Bronchial epithelial cell (primary cell): ENCODE measurements around the gene PDSS1. TPM values are rescaled to one million over a fixed set of nuclear protein-coding genes. Genes with fewer than 3 reads are reported as not detected.

Experiments
- DNase-seq: peaks from one replicate; pipeline ENCODE4 v3.0.0-alpha.2; 2010; ENCODE audit warnings: low read depth
- FAIRE-seq: peaks from 2 replicates; lab custom pipeline; 2011; peaks lifted over from hg19 to GRCh38; lab: Jason Lieb, UNC
- H3K27me3 ChIP-seq: 2 replicates; pipeline ENCODE4 v1.5.1; 2011; ENCODE audit warnings: low read length; ENCODE audit not compliant: control insufficient read depth, insufficient read depth
- H3K36me3 ChIP-seq: 2 replicates; pipeline ENCODE4 v1.5.1; 2011; ENCODE audit warnings: low read length; ENCODE audit not compliant: control insufficient read depth, insufficient read depth
- H3K4me3 ChIP-seq: 2 replicates; pipeline ENCODE4 v1.5.1; 2011; ENCODE audit warnings: mild to moderate bottlenecking, low read depth, low read length, control low read depth
- total RNA-seq: library from RNA; depleted of rRNA; stranded (reverse); fragments of >200 nt; gene quantifications from 2 replicates; pipeline ENCODE4 v1.2.1, GENCODE V29; 2014
- TF ChIP-seq, protein P1 (sequence below): IDR thresholded peaks from 2 replicates; pipeline ENCODE4 v1.5.1; 2011; ENCODE audit warnings: mild to moderate bottlenecking, moderate library complexity, low read length, control low read depth, inconsistent platforms; ENCODE audit not compliant: insufficient read depth, severe bottlenecking

The PDSS1 gene
- total RNA-seq, 1 donor from 2014 or later = 6.1 TPM

DNA sequence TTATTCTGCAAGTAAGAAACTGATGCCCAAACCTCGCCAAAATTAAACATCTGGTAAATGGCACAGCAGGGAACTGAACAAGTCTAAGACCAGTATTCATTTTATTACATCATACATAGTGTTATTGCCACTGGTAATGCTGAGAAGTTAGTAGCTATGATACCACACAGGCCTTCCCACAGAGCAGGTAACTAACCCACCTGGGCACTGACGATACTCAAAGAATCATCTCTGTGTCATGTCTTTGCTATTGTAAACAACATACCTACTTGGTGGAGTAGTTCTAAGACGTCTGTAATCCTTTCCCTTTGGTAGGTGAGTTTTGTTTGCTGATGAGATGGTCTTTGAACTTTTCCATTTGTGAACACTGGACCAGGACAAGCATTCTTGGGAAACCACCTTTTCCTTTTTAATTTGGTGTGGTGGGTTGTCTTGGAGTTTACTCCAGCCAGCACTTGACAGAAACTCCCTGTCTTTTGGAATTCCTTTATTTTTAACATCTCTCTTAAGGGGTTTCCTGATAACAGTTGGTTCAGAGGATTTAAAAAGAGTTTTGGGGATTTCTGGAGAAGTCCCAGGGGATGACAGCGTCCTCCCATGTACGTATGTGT is 40.9 kb downstream of the PDSS1 start:
- DNase-seq = peak; percentile 95

DNA sequence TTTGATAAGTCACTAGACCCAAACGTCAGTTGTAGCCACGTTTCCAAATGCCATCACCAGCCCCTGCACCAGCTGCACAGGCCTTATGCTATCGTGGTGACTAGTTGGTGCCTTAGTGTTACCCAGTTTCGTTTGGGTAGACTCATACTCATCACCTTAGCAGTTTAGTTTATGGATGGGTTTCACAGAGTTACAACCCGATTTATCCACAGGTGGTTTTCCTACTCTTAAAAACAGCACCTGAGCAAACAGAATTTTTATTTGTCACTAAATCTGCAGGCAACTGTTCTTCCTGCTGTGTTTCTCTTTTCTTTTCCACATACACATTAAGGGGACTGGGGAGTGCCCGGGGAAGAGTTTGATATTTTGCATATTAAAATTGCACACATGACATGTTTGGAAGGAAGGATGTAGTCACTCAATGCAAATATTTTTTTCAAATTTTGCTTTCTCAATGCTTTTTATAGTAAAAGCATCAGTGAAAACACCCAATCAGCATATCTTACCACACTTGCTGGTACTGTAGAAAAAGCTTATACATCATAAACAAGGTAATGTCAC is 41.6 kb downstream of the PDSS1 start:
- FAIRE-seq = no peak

More for the DNA sequence above, 40.9 kb downstream of the PDSS1 start:
- H3K36me3 ChIP-seq = peaks cover 4% of the 10 kb centered on the region
- H3K4me3 ChIP-seq = no peak overlapping the region
- TF ChIP-seq, protein P1, sequence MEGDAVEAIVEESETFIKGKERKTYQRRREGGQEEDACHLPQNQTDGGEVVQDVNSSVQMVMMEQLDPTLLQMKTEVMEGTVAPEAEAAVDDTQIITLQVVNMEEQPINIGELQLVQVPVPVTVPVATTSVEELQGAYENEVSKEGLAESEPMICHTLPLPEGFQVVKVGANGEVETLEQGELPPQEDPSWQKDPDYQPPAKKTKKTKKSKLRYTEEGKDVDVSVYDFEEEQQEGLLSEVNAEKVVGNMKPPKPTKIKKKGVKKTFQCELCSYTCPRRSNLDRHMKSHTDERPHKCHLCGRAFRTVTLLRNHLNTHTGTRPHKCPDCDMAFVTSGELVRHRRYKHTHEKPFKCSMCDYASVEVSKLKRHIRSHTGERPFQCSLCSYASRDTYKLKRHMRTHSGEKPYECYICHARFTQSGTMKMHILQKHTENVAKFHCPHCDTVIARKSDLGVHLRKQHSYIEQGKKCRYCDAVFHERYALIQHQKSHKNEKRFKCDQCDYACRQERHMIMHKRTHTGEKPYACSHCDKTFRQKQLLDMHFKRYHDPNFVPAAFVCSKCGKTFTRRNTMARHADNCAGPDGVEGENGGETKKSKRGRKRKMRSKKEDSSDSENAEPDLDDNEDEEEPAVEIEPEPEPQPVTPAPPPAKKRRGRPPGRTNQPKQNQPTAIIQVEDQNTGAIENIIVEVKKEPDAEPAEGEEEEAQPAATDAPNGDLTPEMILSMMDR = no peak
- H3K27me3 ChIP-seq = no peaks in the 10 kb centered on the region
- no peak for FAIRE-seq

DNA sequence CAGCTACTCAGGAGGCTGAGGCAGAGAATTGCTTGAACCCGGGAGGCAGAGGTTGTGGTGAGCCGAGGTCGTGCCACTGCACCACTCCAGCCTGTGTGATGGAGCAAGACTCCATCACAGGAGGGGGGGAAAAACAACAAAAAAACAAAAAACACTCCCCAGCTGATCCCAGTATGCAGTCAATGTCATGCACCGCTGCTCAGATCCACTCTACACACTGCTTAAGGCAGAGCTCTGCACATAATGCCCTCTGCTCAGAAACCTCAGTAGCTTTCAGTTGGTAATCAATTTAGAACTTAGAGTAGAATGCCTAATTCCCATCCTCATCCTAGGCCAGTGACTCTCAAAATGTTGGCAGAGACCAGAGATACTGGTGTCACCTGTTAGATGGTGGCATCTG is 43.9 kb downstream of the PDSS1 start:
- DNase-seq (no peak), FAIRE-seq (no peak)
- H3K36me3 ChIP-seq = peaks cover 2% of the 10 kb centered on the region
- TF ChIP-seq, protein P1 = no peak
- no peak overlapping the region for H3K4me3 ChIP-seq
- no peaks in the 10 kb centered on the region for H3K27me3 ChIP-seq

More for the DNA sequence above, 41.6 kb downstream of the PDSS1 start:
- Histone ChIP-seq H3K4me3 (no peak overlapping the region), H3K27me3 (no peaks in the 10 kb centered on the region), H3K36me3 (peaks cover 4% of the 10 kb centered on the region)
- no peak for DNase-seq
- TF ChIP-seq, protein P1 = no peak

DNA sequence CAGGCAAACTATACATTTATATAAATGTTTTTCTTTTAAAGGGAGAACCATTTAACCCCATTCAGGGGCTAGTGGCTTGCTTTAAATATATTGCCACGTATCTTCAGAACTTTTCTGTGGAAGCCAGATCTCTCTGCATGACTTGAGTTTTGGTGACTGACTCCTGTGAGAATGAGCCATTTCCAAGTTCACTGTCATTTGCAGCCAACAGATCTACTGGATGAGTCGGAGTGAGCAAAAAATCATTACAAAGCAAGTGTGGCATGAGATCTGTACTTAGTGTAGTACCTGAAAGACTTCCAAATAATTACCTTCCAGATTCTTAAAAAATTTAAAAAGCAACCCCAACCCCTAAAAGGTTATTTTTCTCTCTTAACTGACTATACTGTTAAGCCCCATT is 45.6 kb downstream of the PDSS1 start:
- Histone ChIP-seq H3K36me3 (peaks cover 2% of the 10 kb centered on the region), H3K27me3 (no peaks in the 10 kb centered on the region), H3K4me3 (no peak overlapping the region)
- FAIRE-seq (no peak), DNase-seq (peak; percentile 59)
- TF ChIP-seq, protein P1 = no peak

DNA sequence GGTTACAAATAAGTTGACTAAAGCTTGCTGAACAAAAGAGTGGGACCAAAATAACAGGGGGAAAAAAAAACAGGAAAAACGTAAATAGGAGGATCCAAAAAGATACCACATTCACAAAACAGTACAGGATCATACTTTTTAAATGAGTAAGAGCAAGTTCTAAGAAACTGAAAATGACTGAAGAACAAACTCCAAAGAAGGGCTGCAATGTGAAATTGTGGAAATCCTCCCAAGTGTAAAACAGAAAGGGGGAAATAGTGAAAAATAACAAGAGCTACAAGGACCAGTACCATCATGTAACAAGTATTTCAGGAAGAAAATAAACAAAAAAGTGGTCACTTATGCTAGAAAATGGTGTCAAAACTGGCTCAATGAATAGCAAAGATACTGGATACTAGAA is 46.3 kb downstream of the PDSS1 start:
- DNase-seq (no peak), FAIRE-seq (no peak)
- Histone ChIP-seq H3K36me3 (peaks cover 2% of the 10 kb centered on the region), H3K4me3 (no peak overlapping the region), H3K27me3 (no peaks in the 10 kb centered on the region)
- TF ChIP-seq, protein P1 = no peak
